K562 (cell line): Measurements from ENCODE around the gene PHOX2A. TPM values are rescaled to one million over a fixed set of nuclear protein-coding genes. Genes with fewer than 3 reads are reported as not detected.

Source experiments
- ATF7 ChIP-seq: fragments of 450-650 bp; IDR thresholded peaks from 2 replicates; pipeline ENCODE4 v1.7.1; 2014; ENCODE audit warnings: mild to moderate bottlenecking, moderate library complexity
- BRF1 ChIP-seq: IDR thresholded peaks from 3 replicates; pipeline ENCODE4 v1.6.1; 2011; ENCODE audit warnings: borderline replicate concordance, mild to moderate bottlenecking; ENCODE audit not compliant: insufficient read length; ENCODE audit errors: extremely low read depth
- CBX2 ChIP-seq: fragments of 200-600 bp; sonication (generic); IDR thresholded peaks from one replicate; pipeline ENCODE4 v1.6.1; 2012; ENCODE audit warnings: mild to moderate bottlenecking, low read length, inconsistent platforms; ENCODE audit not compliant: insufficient read depth, poor library complexity, severe bottlenecking
- CHD7 ChIP-seq: fragments of 200-600 bp; sonication (generic); IDR thresholded peaks from one replicate; pipeline ENCODE4 v1.6.1; 2012; ENCODE audit warnings: mild to moderate bottlenecking, low read depth, low read length, inconsistent platforms
- CTBP1 ChIP-seq: fragments of 450-650 bp; IDR thresholded peaks from 2 replicates; pipeline ENCODE4 v1.6.1; 2016; ENCODE audit warnings: borderline replicate concordance
- HMG20B ChIP-seq: fragments of 250-450 bp; sonication (Bioruptor Pico); IDR thresholded peaks from 2 replicates; pipeline ENCODE4 v1.5.0; 2021; ENCODE audit warnings: mild to moderate bottlenecking
- NCOA2 ChIP-seq, 2 experiments: fragments of 450-650 bp; IDR thresholded peaks; 2 replicates each; pipeline ENCODE4 v1.6.1; 2018; ENCODE audit warnings: mild to moderate bottlenecking in 2 of 2, moderate library complexity in 1 of 2; ENCODE audit not compliant: partially characterized antibody in 2 of 2
- PPARD ChIP-seq: fragments of 250-450 bp; sonication (Bioruptor Pico); IDR thresholded peaks from 2 replicates; pipeline ENCODE4 v1.8.0; 2022; ENCODE audit warnings: inconsistent platforms, mild to moderate bottlenecking, moderate library complexity
- SMARCB1 ChIP-seq: IDR thresholded peaks from 2 replicates; pipeline ENCODE4 v1.6.1; 2011; ENCODE audit warnings: improper control_type of control experiment, low read depth; ENCODE audit not compliant: insufficient read length
- THRA ChIP-seq: fragments of 450-650 bp; IDR thresholded peaks from 2 replicates; pipeline ENCODE4 v1.6.1; 2017; ENCODE audit warnings: mild to moderate bottlenecking, moderate library complexity
- TRIM25 ChIP-seq: fragments of 450-650 bp; IDR thresholded peaks from 2 replicates; pipeline ENCODE4 v1.7.0; 2016; ENCODE audit warnings: borderline replicate concordance
- ZNF395 ChIP-seq: fragments of 200-800 bp; sonication (Bioruptor generic); IDR thresholded peaks from 2 replicates; pipeline ENCODE4 v1.6.1; 2017; ENCODE audit warnings: missing genetic modification characterization, missing compliant biosample characterization
- polyA plus RNA-seq, 8 experiments: library from polyadenylated mRNA; depleted of rRNA in 4 of 8; stranded (reverse) in 5 of 8; unstranded in 3 of 8; fragments of >200 nt; fragmentation: Nextera tagmentation in 2 of 8; fragmentation: Illumina TruSeq in 1 of 8; extraction: Ambion mirVana in 2 of 8; extraction: Trizol in 1 of 8; gene quantifications; 2 replicates each; pipeline versions ENCODE4 v1.2.1 to v1.2.3, GENCODE V29; 2011 to 2014; ENCODE audit warnings: inconsistent platforms in 1 of 8, missing spikeins in 1 of 8
- total RNA-seq, 7 experiments: library from RNA; depleted of rRNA in 6 of 7; stranded (reverse); fragments of >200 nt in 6 of 7; fragmentation: Illumina TruSeq in 2 of 7; extraction: Trizol in 2 of 7; gene quantifications; 2 replicates each; pipeline versions ENCODE4 v1.2.1 to v1.2.3, GENCODE V29; 2011 to 2021; ENCODE audit warnings: low replicate concordance in 1 of 7

Gene PHOX2A
- total and polyA plus RNA-seq, 9 of the 15 experiments (the other 6 are each of a cell fraction or from before 2014, with no cell fraction given): not detected

- TF ChIP-seq HMG20B (CRISPR knock-in tag): no peak
- no peak for TF ChIP-seq SMARCB1
- TF ChIP-seq CTBP1: no peak
- TF ChIP-seq BRF1: no peak
- no peak for TF ChIP-seq NCOA2 (IDR thresholded peaks at IDR 0.05; ENCODE audit: partially characterized antibody in 2 of 2)
- TF ChIP-seq TRIM25: no peak
- TF ChIP-seq CHD7: no peak
- no peak for TF ChIP-seq THRA
- TF ChIP-seq CBX2: no peak
- no peak for TF ChIP-seq PPARD (CRISPR knock-in tag)
- TF ChIP-seq ZNF395 (CRISPR knock-in tag): no peak
- TF ChIP-seq ATF7: peak; percentile 77
Measured at GRCh38 chr11:72238040-72238450, 5.9 kb downstream of the PHOX2A start (continued).
